ENCODE data around the gene ALCAM. TPM values are rescaled to one million over a fixed set of nuclear protein-coding genes. Genes with fewer than 3 reads are reported as not detected.

The ALCAM gene
- total RNA-seq, 1 donor from 2014 or later: 26.1 TPM

DNA sequence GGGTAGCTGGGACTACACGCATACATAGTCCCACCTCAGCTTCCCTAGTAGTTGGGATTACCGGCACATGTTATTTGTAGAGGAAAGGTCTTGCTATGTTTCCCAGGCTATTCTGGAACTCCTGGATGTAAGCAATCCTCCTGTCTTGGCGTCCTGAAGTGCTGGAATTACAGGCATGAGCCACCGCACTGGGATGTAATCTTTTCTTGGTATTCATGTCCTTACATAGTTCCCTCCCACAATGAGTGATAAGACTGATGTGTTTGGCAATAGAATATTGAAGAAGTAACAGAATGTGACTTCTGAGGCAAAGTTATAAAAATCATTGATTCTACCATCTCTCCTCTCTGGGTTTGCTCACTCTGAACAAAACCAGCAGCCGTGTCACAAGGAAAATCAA is 22.7 kb upstream of the ALCAM start:
- no peaks in the 10 kb centered on the region for H3K36me3 ChIP-seq
- H3K4me1 ChIP-seq: no peaks in the 10 kb centered on the region
- no peak overlapping the region for H3K4me3 ChIP-seq
- intact Hi-C loops (cut with DNase I): no loop called here
- no peak for TF ChIP-seq CTCF (IDR thresholded peaks at IDR 0.05)
- H3K27me3 ChIP-seq: no peaks in the 10 kb centered on the region
- no peaks in the 10 kb centered on the region for H3K9me3 ChIP-seq
- no peak for DNase-seq (ENCODE audit: low spot score in 2 of 2)
- no peak overlapping the region for H3K27ac ChIP-seq

- Histone ChIP-seq H3K9me3 (no peaks in the 10 kb centered on the region), H3K4me1 (no peaks in the 10 kb centered on the region), H3K36me3 (no peaks in the 10 kb centered on the region), H3K27ac (no peak overlapping the region), H3K27me3 (no peaks in the 10 kb centered on the region), H3K4me3 (no peak overlapping the region)
- TF ChIP-seq CTCF (IDR thresholded peaks at IDR 0.05): no peak
- no peak for DNase-seq (ENCODE audit: low spot score in 2 of 2)
- intact Hi-C loops (cut with DNase I): no loop called here
These were observed 21.6 kb upstream of the ALCAM start for GRCh38 chr3:105345156-105345555.

DNA sequence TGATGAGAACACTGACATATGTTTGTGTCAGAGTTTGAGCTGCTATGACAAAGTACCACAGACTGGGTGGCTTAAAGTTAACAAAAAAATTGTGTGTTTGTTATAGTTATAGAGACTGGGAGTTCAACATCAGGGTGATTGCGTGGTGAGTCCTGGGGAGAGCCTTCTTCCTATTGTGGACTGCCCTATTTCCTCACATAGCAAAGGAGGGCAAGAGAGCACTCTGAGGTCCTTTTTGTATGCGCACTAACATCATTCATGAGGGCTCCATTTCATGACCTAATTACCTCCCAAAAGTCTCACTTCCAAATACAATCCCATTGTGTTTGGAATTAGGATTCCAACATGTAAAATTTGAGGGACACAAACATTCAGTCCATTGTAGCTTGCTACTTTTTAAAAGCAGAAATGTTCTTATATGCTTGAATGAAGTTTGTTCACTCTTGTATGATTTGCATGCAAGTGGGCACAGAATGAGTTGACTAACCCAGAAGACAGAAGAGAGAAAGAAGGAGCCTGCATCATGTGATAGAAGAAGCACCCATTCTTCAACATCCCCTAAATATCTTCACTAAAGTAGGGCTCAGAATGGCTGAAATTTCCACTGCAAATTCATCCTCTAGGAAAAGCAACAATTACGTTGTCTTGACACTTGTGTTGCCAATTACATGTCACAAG is 18.9 kb upstream of the ALCAM start:
- no peaks in the 10 kb centered on the region for H3K27me3 ChIP-seq
- no peaks in the 10 kb centered on the region for H3K4me1 ChIP-seq
- TF ChIP-seq CTCF (IDR thresholded peaks at IDR 0.05): no peak
- intact Hi-C loops (cut with DNase I): no loop called here
- H3K36me3 ChIP-seq: no peaks in the 10 kb centered on the region
- H3K4me3 ChIP-seq: no peak overlapping the region
- no peak overlapping the region for H3K27ac ChIP-seq
- no peaks in the 10 kb centered on the region for H3K9me3 ChIP-seq
- no peak for DNase-seq (ENCODE audit: low spot score in 2 of 2)

DNA sequence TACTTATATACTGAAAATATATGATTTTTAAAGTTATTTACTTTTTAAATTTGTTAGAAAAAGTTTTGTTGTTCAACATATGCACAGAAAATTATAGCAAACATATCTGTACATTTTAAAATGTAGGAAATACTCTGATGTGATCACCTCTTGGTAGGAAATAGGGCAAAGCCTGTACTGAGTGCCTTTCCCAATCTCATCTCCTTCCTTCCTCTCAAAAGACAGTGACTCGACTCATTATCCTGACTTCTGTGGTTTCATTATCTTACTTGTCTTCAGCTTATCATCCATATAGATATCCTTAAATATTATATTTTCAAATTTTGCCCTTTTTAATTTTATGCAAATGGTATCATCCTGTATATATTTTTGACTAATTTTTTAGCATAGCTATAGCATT is 18.4 kb upstream of the ALCAM start:
- Histone ChIP-seq H3K4me3 (no peak overlapping the region), H3K9me3 (no peaks in the 10 kb centered on the region), H3K36me3 (no peaks in the 10 kb centered on the region), H3K27ac (no peak overlapping the region), H3K4me1 (no peaks in the 10 kb centered on the region), H3K27me3 (no peaks in the 10 kb centered on the region)
- no peak for TF ChIP-seq CTCF (IDR thresholded peaks at IDR 0.05)
- no peak for DNase-seq (ENCODE audit: low spot score in 2 of 2)
- intact Hi-C loops (cut with DNase I): no loop called here

DNA sequence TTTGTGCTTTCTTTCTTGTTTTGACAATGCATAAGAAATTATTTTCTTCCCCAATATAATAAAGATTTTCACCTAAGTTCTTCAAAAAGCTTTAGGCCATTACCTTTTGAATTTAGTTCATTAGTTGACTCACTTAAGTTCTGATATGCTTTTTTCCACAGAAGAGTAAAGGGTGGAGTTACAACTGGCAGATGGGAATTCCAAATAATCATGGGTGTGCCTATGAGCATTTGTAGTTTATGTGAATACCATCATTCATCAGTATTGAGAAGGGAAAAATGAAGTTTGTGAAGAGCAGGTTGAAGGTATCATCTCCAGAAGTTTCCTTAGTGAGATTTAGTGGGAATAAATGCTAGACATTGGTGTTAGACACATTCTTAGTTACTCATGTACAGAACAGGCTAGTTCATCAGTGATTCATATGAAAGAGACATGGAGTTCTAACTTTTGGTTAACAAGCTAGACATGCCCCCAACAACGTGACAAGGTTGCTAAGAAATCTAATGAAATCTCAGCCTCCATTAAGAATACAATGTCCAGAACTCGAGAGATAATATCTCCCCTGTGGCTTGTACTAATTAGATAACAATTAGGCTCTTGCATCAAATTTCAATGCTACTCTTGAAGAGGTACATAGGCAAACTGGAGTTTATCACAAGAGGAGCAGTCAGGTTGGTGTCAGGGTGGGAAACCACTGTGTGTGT is 16.9 kb upstream of the ALCAM start:
- Histone ChIP-seq H3K36me3 (no peaks in the 10 kb centered on the region), H3K27ac (no peak overlapping the region), H3K4me1 (no peaks in the 10 kb centered on the region), H3K27me3 (no peaks in the 10 kb centered on the region), H3K4me3 (no peak overlapping the region), H3K9me3 (no peaks in the 10 kb centered on the region)
- TF ChIP-seq CTCF (IDR thresholded peaks at IDR 0.05): no peak
- intact Hi-C loops (cut with DNase I): no loop called here
- no peak for DNase-seq (ENCODE audit: low spot score in 2 of 2)
